ENCODE data around the gene CARNS1. TPM values are rescaled to one million over a fixed set of nuclear protein-coding genes. Genes with fewer than 3 reads are reported as not detected.

CARNS1 gene
- total RNA-seq, 1 donor from 2014 or later, result 2.7 TPM

DNA sequence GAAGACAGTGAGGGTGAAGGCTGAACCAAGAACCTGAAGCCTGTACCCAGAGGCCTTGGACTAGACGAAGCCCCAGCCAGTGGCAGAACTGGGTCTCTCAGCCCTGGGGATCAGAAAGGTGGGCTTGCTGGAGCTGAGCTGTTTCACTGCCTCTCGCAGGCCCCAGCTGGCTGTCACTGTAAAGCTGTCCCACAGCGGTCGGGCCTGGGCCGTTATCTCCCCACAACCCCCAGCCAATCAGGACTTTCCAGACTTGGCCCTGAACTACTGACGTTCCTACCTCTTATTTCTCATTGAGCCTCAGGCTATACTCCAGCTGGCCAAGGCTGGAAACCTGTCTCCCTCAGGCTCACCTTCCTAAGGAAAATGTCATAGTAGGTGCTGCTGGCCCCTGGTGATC is 17.9 kb upstream of the CARNS1 start:
- no peak for ATAC-seq

DNA sequence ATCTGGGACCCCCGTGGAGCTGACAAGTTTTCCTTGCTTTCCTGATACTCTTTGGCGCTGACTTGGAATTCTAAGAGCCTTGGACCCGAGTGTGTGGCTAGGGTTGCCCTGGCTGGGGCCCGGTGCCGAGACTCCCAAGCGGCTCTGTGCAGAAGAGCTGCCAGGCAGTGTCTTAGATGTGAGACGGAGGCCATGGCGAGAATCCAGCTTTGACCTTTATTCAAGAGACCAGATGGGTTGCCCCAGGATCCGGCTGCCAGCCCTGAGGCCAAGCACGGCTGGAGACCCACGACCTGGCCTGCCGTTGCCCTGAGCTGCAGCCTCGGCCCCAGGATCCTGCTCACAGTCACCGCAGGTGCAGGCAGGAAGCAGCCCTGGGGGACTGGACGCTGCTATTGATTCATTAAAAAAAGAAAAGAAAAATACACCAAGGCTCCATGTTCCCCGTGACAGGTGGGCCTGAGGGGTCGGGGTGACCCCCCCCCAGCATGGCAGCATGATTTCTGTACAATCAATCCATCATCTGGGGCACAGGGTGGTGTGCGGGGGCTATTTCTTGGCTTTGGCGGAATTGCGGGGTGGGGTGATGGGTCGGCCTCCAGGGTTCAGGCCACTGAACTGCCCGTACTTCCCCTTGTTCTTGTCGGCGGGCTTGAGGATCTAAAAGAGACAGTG is 17.4 kb upstream of the CARNS1 start:
- Histone ChIP-seq H3K36me3 (peaks cover 55% of the 10 kb centered on the region), H3K4me1 (peaks cover 35% of the 10 kb centered on the region), H3K9me3 (no peaks in the 10 kb centered on the region), H3K4me3 (no peak overlapping the region), H3K27ac (no peak overlapping the region), H3K27me3 (no peaks in the 10 kb centered on the region)
- DNase-seq (no peak), ATAC-seq (no peak)
- no peak for TF ChIP-seq CTCF (IDR thresholded peaks at IDR 0.05)
- intact Hi-C loops (cut with DNase I), result no loop called here

More for the DNA sequence above, 17.9 kb upstream of the CARNS1 start:
- Histone ChIP-seq H3K4me1 (peaks cover 34% of the 10 kb centered on the region), H3K36me3 (peaks cover 55% of the 10 kb centered on the region), H3K27ac (no peak overlapping the region), H3K9me3 (no peaks in the 10 kb centered on the region), H3K27me3 (no peaks in the 10 kb centered on the region), H3K4me3 (no peak overlapping the region)
- no peak for TF ChIP-seq CTCF (IDR thresholded peaks at IDR 0.05)
- no peak for DNase-seq
- intact Hi-C loops (cut with DNase I), result no loop called here

DNA sequence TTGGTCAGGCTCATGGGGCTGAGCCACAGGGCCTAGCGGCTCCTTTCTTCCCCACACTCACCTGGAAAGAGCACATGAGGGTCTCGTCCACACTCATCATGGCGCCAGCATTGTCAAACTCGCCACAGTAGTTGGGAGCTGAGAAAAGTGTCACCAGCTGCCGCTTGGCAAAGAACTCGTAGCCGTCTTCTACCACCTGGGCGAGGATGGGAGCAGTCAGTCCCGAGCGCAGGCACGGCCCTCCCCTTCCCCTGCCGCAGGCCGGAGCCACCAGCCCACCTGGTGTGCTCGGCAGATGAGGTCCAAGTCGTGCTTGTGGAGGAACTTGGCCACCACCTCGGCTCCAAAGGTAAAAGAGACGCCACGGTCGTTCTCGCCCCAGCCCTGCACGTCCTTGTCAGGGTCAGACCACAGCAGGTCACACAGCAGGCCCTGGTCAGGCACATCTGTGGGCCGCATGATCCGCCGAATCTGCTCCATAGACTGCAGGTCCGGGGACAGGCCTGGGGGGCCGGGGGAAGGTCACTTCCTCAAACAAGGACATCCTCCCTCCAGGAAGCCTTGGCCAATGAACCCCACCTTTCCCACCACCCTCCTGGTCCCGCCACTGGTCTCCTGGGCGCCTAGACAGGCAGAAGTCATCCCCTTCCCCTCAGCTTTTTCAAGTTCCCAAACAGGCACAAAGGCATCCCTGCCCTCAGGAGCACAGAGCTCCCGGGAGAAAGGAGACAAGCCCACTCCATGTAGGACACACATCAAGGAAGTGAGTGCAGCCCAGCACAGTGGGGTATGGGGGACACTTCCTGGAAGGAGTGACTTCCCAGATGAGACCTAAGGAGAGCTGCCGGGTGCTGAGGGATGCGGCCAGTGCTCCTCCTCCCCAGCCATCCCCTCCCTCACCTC is 16.6 kb upstream of the CARNS1 start:
- no peak for DNase-seq
- no peak overlapping the region for H3K4me3 ChIP-seq
- ATAC-seq, result no peak
- H3K4me1 ChIP-seq, result peaks cover 40% of the 10 kb centered on the region
- intact Hi-C loops (cut with DNase I), result no loop called here
- H3K27ac ChIP-seq, result no peak overlapping the region
- TF ChIP-seq CTCF (IDR thresholded peaks at IDR 0.05), result no peak
- H3K36me3 ChIP-seq, result peaks cover 55% of the 10 kb centered on the region
- H3K27me3 ChIP-seq, result no peaks in the 10 kb centered on the region
- no peaks in the 10 kb centered on the region for H3K9me3 ChIP-seq

- TF ChIP-seq CTCF (IDR thresholded peaks at IDR 0.05), result no peak
- Histone ChIP-seq H3K9me3 (no peaks in the 10 kb centered on the region), H3K36me3 (peaks cover 51% of the 10 kb centered on the region), H3K4me3 (peak overlapping the region; percentile 98), H3K27ac (peak overlapping the region; percentile 93), H3K27me3 (no peaks in the 10 kb centered on the region), H3K4me1 (peaks cover 40% of the 10 kb centered on the region)
- ATAC-seq (no peak), DNase-seq (no peak)
- intact Hi-C loops (cut with DNase I), result loop anchor here (10.0 kb wide), 1 partner anchor 104 kb away; the partner anchor contains the start of genes CDK2AP2 and PITPNM1
Measured at GRCh38 chr11:67400251-67400941, 15.1 kb upstream of the CARNS1 start.

GRCh38 chr11:67400942-67401494 is 14.5 kb upstream of the CARNS1 start:
- peaks cover 45% of the 10 kb centered on the region for H3K36me3 ChIP-seq
- DNase-seq, result no peak
- intact Hi-C loops (cut with DNase I), result loop anchor here (10.0 kb wide), 1 partner anchor 104 kb away; the partner anchor contains the start of genes CDK2AP2 and PITPNM1
- no peak for ATAC-seq
- H3K27me3 ChIP-seq, result no peaks in the 10 kb centered on the region
- peak overlapping the region; percentile 93 for H3K27ac ChIP-seq
- H3K9me3 ChIP-seq, result no peaks in the 10 kb centered on the region
- H3K4me3 ChIP-seq, result peak overlapping the region; percentile 98
- TF ChIP-seq CTCF (IDR thresholded peaks at IDR 0.05), result no peak
- peaks cover 40% of the 10 kb centered on the region for H3K4me1 ChIP-seq
